Stimulated activated CD4-positive, alpha-beta T cell treated with anti-CD3 and anti-CD28 coated beads, Interleukin-12 subunit alpha, Interleukin-12 subunit beta, amount 100 ng/mL, for 4 hours (primary cell): ENCODE data around the gene ANO9.
"Not testable (repeated sequence)": the region's sequence is repeated elsewhere in the genome, so short reads cannot be mapped to it uniquely, and the experiment has no call there.

Experiments used
- DNase-seq: peaks from one replicate; pipeline ENCODE4 v3.0.0-alpha.2; 2020

Gene ANO9

GRCh38 chr11:398826-399225, 43.0 kb downstream of the ANO9 start:
- no peak for DNase-seq

DNA sequence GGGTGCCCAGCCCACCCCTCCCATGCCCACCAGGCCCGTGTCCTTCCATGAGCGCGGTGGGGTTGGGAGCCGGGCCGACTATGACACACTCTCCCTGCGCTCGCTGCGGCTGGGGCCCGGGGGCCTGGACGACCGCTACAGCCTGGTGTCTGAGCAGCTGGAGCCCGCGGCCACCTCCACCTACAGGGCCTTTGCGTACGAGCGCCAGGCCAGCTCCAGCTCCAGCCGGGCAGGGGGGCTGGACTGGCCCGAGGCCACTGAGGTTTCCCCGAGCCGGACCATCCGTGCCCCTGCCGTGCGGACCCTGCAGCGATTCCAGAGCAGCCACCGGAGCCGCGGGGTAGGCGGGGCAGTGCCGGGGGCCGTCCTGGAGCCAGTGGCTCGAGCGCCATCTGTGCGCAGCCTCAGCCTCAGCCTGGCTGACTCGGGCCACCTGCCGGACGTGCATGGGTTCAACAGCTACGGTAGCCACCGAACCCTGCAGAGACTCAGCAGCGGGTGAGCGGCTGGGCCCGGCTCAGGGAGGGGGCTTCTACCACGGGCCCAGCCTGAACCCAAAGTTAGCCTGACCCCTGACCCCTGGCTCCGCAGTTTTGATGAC, 44.8 kb downstream of the ANO9 start:
- DNase-seq, result no peak

GRCh38 chr11:396511-396947, 45.3 kb downstream of the ANO9 start:
- DNase-seq, result no peak

DNA sequence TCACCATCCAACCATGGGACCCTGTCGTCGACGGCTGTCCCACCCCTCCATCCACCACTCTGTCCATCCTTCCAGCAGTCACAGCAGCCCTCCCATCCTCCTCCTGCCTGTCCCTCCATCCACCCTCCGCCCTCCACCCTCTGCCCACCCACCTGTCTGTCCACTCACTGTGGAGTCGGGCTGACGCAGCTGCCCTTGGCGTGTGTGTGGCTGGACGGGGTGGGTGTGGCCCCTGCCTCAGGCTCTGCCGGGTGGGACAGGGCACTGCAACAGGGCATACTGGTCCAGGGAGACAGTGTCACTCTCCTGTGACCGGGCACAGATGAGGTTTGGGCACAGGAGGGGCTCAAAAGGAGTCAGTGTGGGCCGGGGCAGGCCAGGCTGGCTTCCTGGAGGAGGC, 45.9 kb downstream of the ANO9 start:
- no peak for DNase-seq

- no peak for DNase-seq
Observed at GRCh38 chr11:394858-395655, 46.8 kb downstream of the ANO9 start.

DNA sequence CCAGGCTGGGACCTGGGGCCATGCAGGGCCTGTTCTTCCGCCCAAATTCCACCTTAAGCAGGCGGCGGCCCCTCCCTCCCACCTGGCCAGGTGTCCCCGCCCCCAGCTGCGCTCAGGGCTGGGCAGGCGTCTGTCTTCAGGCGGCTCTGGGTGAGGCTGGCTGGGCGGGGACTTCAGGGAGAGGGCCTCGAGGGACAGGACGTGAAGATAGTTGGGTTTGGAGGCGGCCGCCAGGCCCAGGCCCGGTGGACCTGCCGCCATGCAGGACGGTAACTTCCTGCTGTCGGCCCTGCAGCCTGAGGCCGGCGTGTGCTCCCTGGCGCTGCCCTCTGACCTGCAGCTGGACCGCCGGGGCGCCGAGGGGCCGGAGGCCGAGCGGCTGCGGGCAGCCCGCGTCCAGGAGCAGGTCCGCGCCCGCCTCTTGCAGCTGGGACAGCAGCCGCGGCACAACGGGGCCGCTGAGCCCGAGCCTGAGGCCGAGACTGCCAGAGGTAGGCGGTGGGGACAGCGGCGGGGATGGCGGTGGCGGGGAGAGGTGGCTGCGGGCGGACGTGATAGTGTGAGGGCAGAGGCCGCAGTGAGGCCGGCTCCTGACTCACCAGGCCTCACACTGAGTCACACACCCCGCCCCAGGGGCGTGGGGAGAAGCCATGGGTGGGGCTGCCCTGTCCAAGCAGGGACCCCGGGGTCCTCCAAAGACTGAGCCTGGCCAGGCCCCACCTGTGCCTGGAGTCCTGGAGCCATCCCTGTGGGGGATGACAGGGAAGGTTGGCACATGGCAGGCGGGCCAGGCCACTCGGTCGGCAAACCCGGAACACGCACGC, 47.6 kb downstream of the ANO9 start, which contains the start of gene PKP3:
TSS of gene PKP3 (plus strand) at position 176 of the 824 bp plus-strand sequence. CDS start at position 260, 84 bp downstream.
- DNase-seq, result no peak

- DNase-seq, result no peak
Observed at GRCh38 chr11:393219-394033, 48.4 kb downstream of the ANO9 start.

GRCh38 chr11:392102-392777, 49.6 kb downstream of the ANO9 start:
- no peak for DNase-seq

GRCh38 chr11:391117-392017, 50.4 kb downstream of the ANO9 start:
- no peak for DNase-seq

DNA sequence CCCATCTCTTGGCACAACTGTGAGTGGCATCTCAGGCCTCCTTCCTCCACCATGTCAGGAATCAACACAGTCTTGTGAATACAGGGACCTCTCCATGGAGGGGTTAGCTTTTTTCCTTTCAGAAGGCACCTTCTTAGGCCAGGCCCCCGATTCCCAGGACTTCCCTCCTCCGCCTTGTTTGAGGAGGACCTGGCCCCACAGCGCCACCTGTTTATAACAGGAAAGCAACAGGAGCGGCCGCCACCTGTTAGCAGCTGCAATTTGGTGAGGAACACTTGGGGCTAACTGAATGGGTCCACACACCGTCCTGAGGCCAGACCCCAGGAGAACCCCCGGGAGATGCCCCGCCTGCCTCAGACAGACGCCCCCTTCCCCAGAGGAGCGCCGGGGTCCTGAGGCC, 51.6 kb downstream of the ANO9 start:
- no peak for DNase-seq

DNA sequence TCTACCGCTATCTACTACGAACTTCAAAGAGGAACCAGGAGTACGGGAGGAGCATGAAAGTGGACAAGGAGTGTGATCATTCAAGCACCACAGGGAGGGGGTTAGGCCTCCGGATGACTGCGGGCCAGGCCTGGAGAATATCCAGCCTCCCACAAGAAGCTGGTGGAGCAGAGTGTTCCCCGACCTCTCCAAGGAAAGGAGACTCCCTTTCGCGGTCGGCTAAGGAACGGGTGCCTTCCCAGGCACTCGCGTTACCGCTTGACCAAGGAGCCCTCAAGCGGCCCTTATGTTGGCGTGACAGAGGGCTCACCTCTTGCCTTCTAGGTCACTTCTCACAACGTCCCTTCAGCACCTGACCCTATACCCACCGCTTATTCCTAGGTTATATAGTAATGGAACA, 52.4 kb downstream of the ANO9 start:
- not testable (repeated sequence) for DNase-seq

- no peak for DNase-seq
Observed at GRCh38 chr11:387193-387793, 54.5 kb downstream of the ANO9 start.

DNA sequence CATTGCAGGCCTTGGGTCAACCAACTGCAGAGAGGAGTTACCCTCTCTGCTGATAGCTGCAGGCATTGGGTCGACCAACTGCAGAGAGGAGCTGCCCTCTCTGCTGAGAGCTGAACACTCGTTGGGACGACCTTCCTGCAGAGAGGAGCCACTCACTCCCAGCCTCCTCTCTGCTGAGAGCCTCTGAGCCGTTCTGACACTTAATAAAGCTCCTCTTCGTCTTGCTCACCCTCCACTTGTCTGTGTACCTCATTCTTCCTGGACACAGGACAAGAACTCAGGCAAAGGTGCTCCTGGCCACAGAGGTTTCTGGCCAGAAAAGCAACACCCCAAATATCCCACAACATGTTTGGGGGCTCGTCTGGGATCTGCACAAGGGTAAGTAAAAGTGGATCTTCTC, 55.3 kb downstream of the ANO9 start:
- DNase-seq, result no peak

GRCh38 chr11:385594-386351, 56.0 kb downstream of the ANO9 start:
- DNase-seq, result no peak

- no peak for DNase-seq
Observed at GRCh38 chr11:384511-384910, 57.3 kb downstream of the ANO9 start.

GRCh38 chr11:383431-383830, 58.4 kb downstream of the ANO9 start:
- no peak for DNase-seq

DNA sequence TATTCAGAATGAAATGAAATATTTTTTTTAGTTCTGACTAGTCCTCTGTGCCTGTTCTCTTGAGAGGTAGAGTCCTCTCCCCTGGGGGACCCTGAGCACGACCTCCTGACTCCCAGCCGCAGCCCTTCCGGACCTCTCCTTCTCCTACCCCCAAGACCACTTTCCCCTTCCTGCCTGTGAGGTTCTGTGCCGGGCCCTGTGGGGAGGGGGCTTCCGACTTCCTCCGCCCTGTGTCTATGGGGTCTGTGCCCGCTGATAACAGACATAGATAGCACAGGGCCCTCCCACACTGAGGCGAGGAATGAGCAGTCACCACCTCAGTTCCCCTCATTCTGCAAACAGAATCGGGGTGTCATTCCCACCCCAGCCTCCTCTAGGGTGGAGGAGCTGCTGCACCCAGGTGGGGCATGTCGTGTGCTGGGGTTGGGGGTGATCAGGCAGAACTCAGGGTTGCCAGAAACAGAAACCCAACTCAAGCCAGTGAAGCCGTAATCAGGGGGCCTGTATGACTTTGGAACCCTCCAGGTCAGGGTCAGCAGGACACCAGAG, 59.7 kb downstream of the ANO9 start:
- DNase-seq, result no peak

GRCh38 chr11:381501-382072, 60.2 kb downstream of the ANO9 start:
- no peak for DNase-seq

GRCh38 chr11:380996-381395, 60.8 kb downstream of the ANO9 start:
- no peak for DNase-seq
